ENCODE results near the gene SH3TC2. TPM values are rescaled to one million over a fixed set of nuclear protein-coding genes. Genes with fewer than 3 reads are reported as not detected.
A peak's percentile ranks its signal among the peaks of the same experiment; 100 is the strongest.

Gene SH3TC2
- total RNA-seq, 2 donors from 2014 or later: 0.27 to 0.75 TPM

- Mint-ChIP-seq H3K27ac (no peak overlapping the region), H3K36me3 (ENCODE audit: low read depth) (no peaks in the 10 kb centered on the region), H3K27me3 (ENCODE audit: insufficient read depth) (peaks cover 29% of the 10 kb centered on the region), H3K4me1 (peaks cover 29% of the 10 kb centered on the region), H3K4me3 (no peak overlapping the region), H3K9me3 (no peaks in the 10 kb centered on the region)
- H3K9ac ChIP-seq (ENCODE audit: extremely low read depth, low read length, poor library complexity, severe bottlenecking): no peak overlapping the region
- H3K9me3 ChIP-seq (ENCODE audit: control insufficient read depth, low read length): no peaks in the 10 kb centered on the region
- TF ChIP-seq CTCF (conservative IDR thresholded peaks at IDR 0.05): no peak
- WGBS, 2 experiments (ENCODE audit: insufficient coverage in 1 of 2, insufficient read length in 1 of 2): 37 to 51% methylated on average over 2 to 3 of the region's 3 CpGs
- H3K27me3 ChIP-seq (ENCODE audit: control insufficient read depth, insufficient read depth, low read length, poor library complexity, severe bottlenecking): peaks cover 22% of the 10 kb centered on the region
- peaks cover 10% of the 10 kb centered on the region for H3K4me1 ChIP-seq (ENCODE audit: control insufficient read depth, insufficient read depth, low read length)
- no peak overlapping the region for H3K4me3 ChIP-seq (ENCODE audit: low read length)
- H3K36me3 ChIP-seq (ENCODE audit: control insufficient read depth, insufficient read depth, low read length): no peaks in the 10 kb centered on the region
- DNase-seq: peak; percentile 73
- H3K27ac ChIP-seq (ENCODE audit: low read depth, low read length): no peak overlapping the region
Observed at GRCh38 chr5:149030838-149031397, 31.9 kb downstream of the SH3TC2 start.

- Histone ChIP-seq H3K9ac (ENCODE audit: extremely low read depth, low read length, poor library complexity, severe bottlenecking) (no peak overlapping the region), H3K9me3 (ENCODE audit: control insufficient read depth, low read length) (no peaks in the 10 kb centered on the region), H3K4me1 (ENCODE audit: control insufficient read depth, insufficient read depth, low read length) (peaks cover 10% of the 10 kb centered on the region), H3K27me3 (ENCODE audit: control insufficient read depth, insufficient read depth, low read length, poor library complexity, severe bottlenecking) (peaks cover 22% of the 10 kb centered on the region), H3K36me3 (ENCODE audit: control insufficient read depth, insufficient read depth, low read length) (no peaks in the 10 kb centered on the region), H3K4me3 (ENCODE audit: low read length) (no peak overlapping the region), H3K27ac (ENCODE audit: low read depth, low read length) (no peak overlapping the region)
- DNase-seq: no peak
- 85 to 93% methylated on average over 2 to 3 of the region's 3 CpGs for WGBS, 2 experiments (ENCODE audit: insufficient coverage in 1 of 2, insufficient read length in 1 of 2)
- TF ChIP-seq CTCF (conservative IDR thresholded peaks at IDR 0.05): no peak
- Mint-ChIP-seq H3K4me1 (peaks cover 31% of the 10 kb centered on the region), H3K4me3 (no peak overlapping the region), H3K27ac (no peak overlapping the region), H3K27me3 (ENCODE audit: insufficient read depth) (peaks cover 26% of the 10 kb centered on the region), H3K36me3 (ENCODE audit: low read depth) (no peaks in the 10 kb centered on the region), H3K9me3 (no peaks in the 10 kb centered on the region)
Observed at GRCh38 chr5:149030392-149030791, 32.5 kb downstream of the SH3TC2 start.

- no peak overlapping the region for H3K27ac ChIP-seq (ENCODE audit: low read depth, low read length)
- peaks cover 25% of the 10 kb centered on the region for H3K27me3 Mint-ChIP-seq (ENCODE audit: insufficient read depth)
- H3K36me3 Mint-ChIP-seq (ENCODE audit: low read depth): no peaks in the 10 kb centered on the region
- no peak overlapping the region for H3K27ac Mint-ChIP-seq
- H3K4me1 ChIP-seq (ENCODE audit: control insufficient read depth, insufficient read depth, low read length): peaks cover 10% of the 10 kb centered on the region
- H3K9me3 ChIP-seq (ENCODE audit: control insufficient read depth, low read length): no peaks in the 10 kb centered on the region
- H3K36me3 ChIP-seq (ENCODE audit: control insufficient read depth, insufficient read depth, low read length): no peaks in the 10 kb centered on the region
- no peak overlapping the region for H3K4me3 ChIP-seq (ENCODE audit: low read length)
- no peak for TF ChIP-seq CTCF (conservative IDR thresholded peaks at IDR 0.05)
- DNase-seq: no peak
- H3K9me3 Mint-ChIP-seq: no peaks in the 10 kb centered on the region
- WGBS, 2 experiments (ENCODE audit: insufficient coverage in 1 of 2, insufficient read length in 1 of 2): 91 to 100% methylated on average over 5 of the region's 5 CpGs
- peaks cover 41% of the 10 kb centered on the region for H3K4me1 Mint-ChIP-seq
- peaks cover 22% of the 10 kb centered on the region for H3K27me3 ChIP-seq (ENCODE audit: control insufficient read depth, insufficient read depth, low read length, poor library complexity, severe bottlenecking)
- no peak overlapping the region for H3K9ac ChIP-seq (ENCODE audit: extremely low read depth, low read length, poor library complexity, severe bottlenecking)
- H3K4me3 Mint-ChIP-seq: no peak overlapping the region
Observed at GRCh38 chr5:149028984-149029383, 33.9 kb downstream of the SH3TC2 start.

Measured in endodermal cell (in vitro differentiated cells).